GM19240 (cell line): ENCODE results near the gene C1D.

Experiments
- DNase-seq: peaks from one replicate; pipeline ENCODE4 v3.0.0; 2011; ENCODE audit warnings: low spot score; ENCODE audit not compliant: insufficient read length

C1D gene

GRCh38 chr2:68059784-68060525 is 2.8 kb downstream of the C1D start:
- no peak for DNase-seq

DNA sequence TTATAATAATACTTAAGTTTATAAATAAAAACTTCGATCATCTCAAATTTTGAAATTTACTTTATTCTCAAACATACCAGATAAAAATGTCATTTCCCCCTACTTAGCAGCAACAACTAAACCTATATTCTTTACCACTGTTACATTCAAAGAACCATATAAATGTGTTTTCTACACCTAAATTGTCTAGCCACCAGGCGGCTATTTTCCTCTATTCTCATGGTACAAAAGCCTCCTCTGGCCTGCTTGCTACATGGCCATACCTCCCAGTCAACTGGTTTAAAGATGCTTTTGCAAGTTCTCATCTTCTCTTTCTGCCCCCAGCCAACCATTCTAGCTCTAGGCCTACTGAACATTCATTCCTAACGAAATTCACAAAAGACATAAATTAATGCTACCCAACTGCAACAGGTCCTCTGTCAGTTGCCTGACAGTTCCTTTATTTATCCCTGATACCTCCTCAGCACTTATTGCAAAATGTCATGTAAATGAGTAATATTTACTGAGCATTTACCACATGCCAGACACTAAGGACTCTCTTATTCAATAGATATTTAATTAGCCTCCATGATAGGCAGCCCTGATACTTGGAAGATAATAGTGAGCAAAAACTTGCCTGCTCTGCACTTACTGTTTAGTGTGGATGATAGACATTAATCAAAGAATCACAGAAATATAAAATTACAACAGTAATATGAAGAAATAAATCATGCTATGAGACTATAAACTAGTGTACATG is 5.0 kb downstream of the C1D start:
- DNase-seq: no peak

- DNase-seq: no peak
Observed at GRCh38 chr2:68052717-68053422, 9.9 kb downstream of the C1D start.

GRCh38 chr2:68050353-68050752 is 12.5 kb downstream of the C1D start:
- DNase-seq: no peak

DNA sequence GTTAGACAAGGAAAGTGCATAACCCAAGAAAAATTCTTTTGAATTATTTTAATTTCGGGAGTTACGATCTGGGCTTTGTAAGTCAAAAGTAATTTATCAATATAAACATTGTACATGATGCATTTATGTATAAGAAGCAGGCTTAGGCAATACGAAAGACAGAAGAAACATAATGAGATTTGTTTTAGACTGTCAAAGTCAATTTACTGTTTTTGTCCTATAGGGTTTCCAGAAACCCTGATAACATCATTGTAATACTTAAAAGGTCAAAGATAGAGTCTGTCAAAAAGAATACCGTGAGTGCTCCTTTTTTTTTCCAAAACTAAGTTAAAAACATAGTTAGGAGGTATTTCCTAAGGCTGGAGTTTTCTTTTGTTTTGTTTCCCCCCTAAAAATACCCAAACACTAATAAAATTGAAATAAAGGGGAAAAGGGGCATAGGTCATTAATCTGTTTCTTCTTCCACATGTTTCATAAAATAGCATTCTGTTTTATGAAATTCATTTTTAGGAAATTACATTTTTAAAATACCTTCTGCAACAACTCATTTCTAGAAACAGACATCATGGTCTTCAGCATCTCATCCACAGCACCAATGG is 16.1 kb downstream of the C1D start:
- no peak for DNase-seq

DNA sequence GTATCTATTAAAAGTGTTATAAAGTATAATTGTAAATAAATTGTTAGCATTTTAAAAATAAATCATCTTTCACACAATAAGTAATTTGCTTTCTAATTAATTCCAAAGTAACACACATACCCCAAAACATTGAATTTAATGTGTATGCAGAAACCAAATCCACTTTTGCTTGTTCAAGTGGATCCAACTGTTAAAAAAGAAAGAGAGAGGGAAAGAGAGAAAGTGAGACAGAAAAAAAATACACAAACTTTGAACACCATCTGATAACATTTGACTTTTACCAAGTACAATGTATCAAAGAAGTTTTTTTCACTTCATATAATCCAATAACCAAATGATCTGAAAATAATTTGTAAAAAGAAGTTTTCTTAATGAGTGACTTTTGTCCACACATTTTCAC is 16.6 kb downstream of the C1D start:
- no peak for DNase-seq

DNA sequence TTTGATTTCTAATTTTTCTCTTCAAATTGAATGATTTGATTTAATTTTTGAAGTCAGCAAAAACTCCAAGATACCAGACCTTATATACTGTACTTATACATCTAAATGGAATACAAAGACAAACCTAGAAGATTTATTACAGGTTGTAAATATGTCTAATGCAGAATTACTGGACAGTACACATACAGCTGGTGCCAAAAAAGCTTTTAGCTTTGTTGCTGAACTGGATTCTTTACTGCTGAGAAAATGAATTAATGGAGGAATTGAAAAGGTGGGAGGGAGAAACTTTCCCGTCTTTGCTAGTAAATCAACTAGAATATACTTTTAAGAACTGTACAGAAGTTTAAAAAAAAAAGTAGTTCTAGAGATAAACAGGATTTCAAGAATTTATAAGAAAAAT is 17.5 kb downstream of the C1D start:
- DNase-seq: no peak

DNA sequence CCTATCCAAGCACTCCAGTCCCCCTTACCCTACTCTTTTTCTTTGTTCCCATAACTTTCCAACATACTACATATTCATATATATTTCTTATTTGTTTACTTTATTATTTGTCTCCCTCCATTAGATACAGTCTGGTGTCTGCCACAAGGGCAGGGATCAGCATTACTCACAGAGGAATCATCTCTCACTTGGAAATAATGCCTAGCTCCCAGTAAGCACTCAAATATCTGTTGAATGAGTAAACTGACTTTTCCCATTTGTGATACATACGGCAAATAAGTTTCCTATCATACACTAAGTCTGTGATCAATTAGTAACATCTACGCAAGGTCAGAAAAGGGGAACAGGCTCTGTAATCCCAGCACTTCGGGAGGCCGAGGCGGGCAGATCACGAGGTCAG is 18.7 kb downstream of the C1D start:
- no peak for DNase-seq

GRCh38 chr2:68043695-68044094 is 19.1 kb downstream of the C1D start:
- DNase-seq: no peak

DNA sequence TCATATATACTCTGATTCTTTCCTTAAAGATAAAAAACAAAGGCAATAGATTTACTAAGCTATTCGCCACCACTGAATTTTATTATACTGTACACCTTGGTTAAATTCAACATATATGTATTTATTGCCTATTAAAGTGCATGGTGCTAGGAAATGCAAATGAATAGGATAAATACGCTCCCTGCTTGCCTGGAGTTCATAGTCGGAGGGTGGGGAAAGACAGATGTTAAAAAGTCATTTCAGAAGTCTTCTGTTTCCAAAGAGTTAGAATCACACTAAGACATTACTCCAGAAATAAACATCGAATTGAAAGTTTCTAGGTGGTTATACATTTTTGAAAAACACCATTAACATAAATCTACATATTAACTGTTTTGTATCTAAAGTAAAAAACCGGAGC is 19.8 kb downstream of the C1D start:
- DNase-seq: no peak

GRCh38 chr2:68041704-68042245 is 21.0 kb downstream of the C1D start:
- DNase-seq: no peak

GRCh38 chr2:68040078-68040477 is 22.7 kb downstream of the C1D start:
- no peak for DNase-seq

DNA sequence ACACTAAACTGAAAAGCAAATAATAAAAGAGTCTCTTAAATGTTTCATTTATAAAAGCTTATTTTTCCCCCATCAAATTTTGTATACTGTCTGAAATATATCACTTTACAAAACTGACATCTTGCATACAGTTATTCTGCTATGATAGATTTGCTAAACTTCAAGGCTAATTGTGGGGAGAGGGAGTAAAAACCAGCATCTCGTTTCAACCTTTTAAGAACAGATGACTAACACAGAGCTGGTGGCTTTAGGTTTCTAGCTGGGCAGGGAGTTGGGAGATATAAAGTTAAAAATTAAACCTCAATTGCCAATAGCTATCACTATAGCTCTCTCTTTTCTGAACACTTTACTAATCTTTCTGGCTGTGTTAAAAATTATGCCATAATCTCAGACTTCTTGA is 23.5 kb downstream of the C1D start:
- no peak for DNase-seq

DNA sequence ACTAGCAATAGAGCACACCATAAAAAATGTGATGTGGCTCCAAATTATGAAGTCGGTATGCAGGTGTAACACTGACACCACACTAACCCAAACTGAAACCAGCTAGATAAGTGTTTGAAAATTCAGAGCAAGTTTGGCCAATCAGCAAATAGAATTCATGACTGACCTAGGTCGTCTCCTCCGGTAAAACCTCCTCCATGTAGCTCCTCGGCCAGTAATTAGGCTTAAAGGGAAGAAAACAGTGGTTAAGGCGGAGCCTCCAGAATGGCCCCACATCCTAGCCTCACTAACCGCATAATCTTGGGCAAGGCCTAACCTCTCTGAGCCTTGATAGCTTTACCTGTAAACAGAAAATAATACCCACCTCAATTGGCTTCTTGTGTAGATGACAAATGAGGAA is 30.1 kb downstream of the C1D start:
- DNase-seq: no peak

DNA sequence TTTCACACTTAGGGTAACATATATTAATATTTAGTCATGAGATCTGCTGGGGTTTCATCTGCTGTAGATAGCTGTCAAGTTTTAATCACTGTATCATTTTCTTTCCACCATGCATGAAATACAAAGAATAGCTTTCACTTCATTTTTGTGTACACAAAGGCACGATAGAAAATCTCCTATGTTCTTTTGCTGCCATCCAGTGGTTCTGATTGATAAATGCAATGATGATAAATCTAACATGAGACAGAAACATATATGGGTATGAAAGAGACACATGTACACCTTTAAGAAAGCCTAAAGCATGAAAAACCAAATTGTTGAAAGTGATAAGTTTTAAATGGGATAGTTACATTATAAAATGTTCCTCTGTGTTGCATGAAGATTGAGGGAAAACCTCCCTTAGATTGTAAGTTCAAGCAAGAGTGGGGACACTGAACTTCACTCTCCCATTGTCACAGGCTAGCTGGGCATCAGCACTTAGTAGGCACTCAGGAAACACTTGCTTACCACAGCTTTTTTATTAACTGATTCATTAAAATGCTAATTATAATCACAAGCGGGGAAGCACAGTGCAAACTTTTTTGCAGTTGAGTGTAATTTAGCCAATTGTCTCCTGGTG is 31.2 kb downstream of the C1D start:
- DNase-seq: no peak

GRCh38 chr2:68031043-68031442 is 31.8 kb downstream of the C1D start:
- no peak for DNase-seq

GRCh38 chr2:68030529-68030928 is 32.3 kb downstream of the C1D start:
- DNase-seq: no peak

DNA sequence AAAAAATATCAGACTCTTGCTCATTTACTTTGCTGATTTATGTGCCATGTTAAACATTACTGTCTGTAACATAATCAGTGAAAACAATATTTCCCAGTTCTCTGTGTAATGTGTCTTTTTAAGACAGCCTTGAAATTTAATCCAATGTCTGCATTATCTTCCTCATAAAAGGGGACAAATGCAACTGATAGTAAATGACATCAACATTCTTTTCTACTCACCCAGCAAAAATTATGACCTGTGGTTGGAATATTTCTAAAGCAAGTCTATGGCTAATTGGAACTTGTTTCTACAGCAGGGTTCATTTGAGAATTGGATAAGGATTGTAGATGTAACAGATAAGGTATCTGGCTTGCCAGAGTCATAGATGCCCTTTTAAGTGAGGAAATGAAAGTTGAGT is 34.8 kb downstream of the C1D start:
- DNase-seq: no peak

GRCh38 chr2:68024450-68024849 is 38.4 kb downstream of the C1D start:
- DNase-seq: no peak

GRCh38 chr2:68023904-68024303 is 38.9 kb downstream of the C1D start:
- DNase-seq: no peak

GRCh38 chr2:68018727-68019126 is 44.1 kb downstream of the C1D start:
- no peak for DNase-seq
